HUES48 (cell line): ENCODE measurements around the gene SPARC.

Experiments
- H3K27ac ChIP-seq: one replicate; pipeline ENCODE4 v1.7.0; 2013; ENCODE audit warnings: low read depth, low read length, inconsistent platforms
- H3K27me3 ChIP-seq: 2 replicates; pipeline ENCODE4 v1.6.1; 2013; ENCODE audit warnings: mild to moderate bottlenecking, low read length; ENCODE audit not compliant: control insufficient read depth, insufficient read depth
- H3K36me3 ChIP-seq: 2 replicates; pipeline ENCODE4 v1.6.1; 2013; ENCODE audit warnings: low read length; ENCODE audit not compliant: control insufficient read depth, insufficient read depth
- H3K4me1 ChIP-seq: 2 replicates; pipeline ENCODE4 v1.6.1; 2013; ENCODE audit warnings: mild to moderate bottlenecking, low read length; ENCODE audit not compliant: control insufficient read depth, insufficient read depth
- H3K4me3 ChIP-seq: 2 replicates; pipeline ENCODE4 v1.5.1; 2013; ENCODE audit warnings: mild to moderate bottlenecking, low read depth, low read length
- H3K9ac ChIP-seq: 2 replicates; pipeline ENCODE4 v1.6.1; 2013; ENCODE audit warnings: mild to moderate bottlenecking, low read depth, low read length, moderate library complexity
- H3K9me3 ChIP-seq: 2 replicates; pipeline ENCODE4 v1.6.1; 2013; ENCODE audit warnings: low read length; ENCODE audit not compliant: control insufficient read depth, insufficient read depth

Gene SPARC

GRCh38 chr5:151677776-151678545, 8.8 kb downstream of the SPARC start:
- H3K4me3 ChIP-seq: no peak overlapping the region
- no peaks in the 10 kb centered on the region for H3K9me3 ChIP-seq
- peaks cover 27% of the 10 kb centered on the region for H3K36me3 ChIP-seq
- H3K27me3 ChIP-seq: no peaks in the 10 kb centered on the region
- H3K9ac ChIP-seq: no peak overlapping the region
- no peak overlapping the region for H3K27ac ChIP-seq
- peaks cover 43% of the 10 kb centered on the region for H3K4me1 ChIP-seq

- Histone ChIP-seq H3K36me3 (peaks cover 38% of the 10 kb centered on the region), H3K4me1 (peaks cover 44% of the 10 kb centered on the region), H3K27me3 (no peaks in the 10 kb centered on the region), H3K9ac (0 out of 2 replicates have a peak overlapping the region, but pooled peaks have one; percentile 12), H3K9me3 (no peaks in the 10 kb centered on the region), H3K4me3 (no peak overlapping the region), H3K27ac (peak overlapping the region; percentile 65)
Measured at GRCh38 chr5:151676719-151677118, 10.0 kb downstream of the SPARC start.

GRCh38 chr5:151676314-151676712, 10.4 kb downstream of the SPARC start:
- H3K27ac ChIP-seq: peak overlapping the region; percentile 65
- H3K36me3 ChIP-seq: peaks cover 41% of the 10 kb centered on the region
- no peak overlapping the region for H3K4me3 ChIP-seq
- H3K9me3 ChIP-seq: no peaks in the 10 kb centered on the region
- H3K4me1 ChIP-seq: peaks cover 44% of the 10 kb centered on the region
- H3K9ac ChIP-seq: no peak overlapping the region
- no peaks in the 10 kb centered on the region for H3K27me3 ChIP-seq

- peak overlapping the region; percentile 65 for H3K27ac ChIP-seq
Measured at GRCh38 chr5:151675611-151676313, 11.0 kb downstream of the SPARC start.

GRCh38 chr5:151674626-151675610, 11.8 kb downstream of the SPARC start:
- Histone ChIP-seq H3K27ac (peak overlapping the region; percentile 65), H3K9ac (no peak overlapping the region), H3K9me3 (no peaks in the 10 kb centered on the region), H3K27me3 (no peaks in the 10 kb centered on the region), H3K4me1 (peaks cover 44% of the 10 kb centered on the region), H3K36me3 (peaks cover 55% of the 10 kb centered on the region), H3K4me3 (no peak overlapping the region)

More at GRCh38 chr5:151675611-151676313, 11.0 kb downstream of the SPARC start:
- H3K9me3 ChIP-seq: no peaks in the 10 kb centered on the region
- peaks cover 44% of the 10 kb centered on the region for H3K4me1 ChIP-seq
- no peak overlapping the region for H3K9ac ChIP-seq
- no peaks in the 10 kb centered on the region for H3K27me3 ChIP-seq
- H3K36me3 ChIP-seq: peaks cover 46% of the 10 kb centered on the region
- H3K4me3 ChIP-seq: no peak overlapping the region

- Histone ChIP-seq H3K4me3 (no peak overlapping the region), H3K9me3 (no peaks in the 10 kb centered on the region), H3K36me3 (peaks cover 70% of the 10 kb centered on the region), H3K4me1 (peaks cover 40% of the 10 kb centered on the region), H3K27me3 (no peaks in the 10 kb centered on the region), H3K9ac (no peak overlapping the region), H3K27ac (peak overlapping the region; percentile 56)
Measured at GRCh38 chr5:151673421-151673820, 13.3 kb downstream of the SPARC start.

GRCh38 chr5:151672516-151672915, 14.2 kb downstream of the SPARC start:
- Histone ChIP-seq H3K9ac (no peak overlapping the region), H3K27me3 (no peaks in the 10 kb centered on the region), H3K4me1 (peaks cover 32% of the 10 kb centered on the region), H3K27ac (no peak overlapping the region), H3K4me3 (no peak overlapping the region), H3K9me3 (no peaks in the 10 kb centered on the region), H3K36me3 (peaks cover 75% of the 10 kb centered on the region)

- Histone ChIP-seq H3K9ac (no peak overlapping the region), H3K36me3 (peaks cover 80% of the 10 kb centered on the region), H3K4me3 (no peak overlapping the region), H3K27me3 (no peaks in the 10 kb centered on the region), H3K9me3 (no peaks in the 10 kb centered on the region), H3K27ac (no peak overlapping the region), H3K4me1 (peaks cover 26% of the 10 kb centered on the region)
Measured at GRCh38 chr5:151671950-151672349, 14.8 kb downstream of the SPARC start.

- Histone ChIP-seq H3K27me3 (no peaks in the 10 kb centered on the region), H3K9ac (no peak overlapping the region), H3K27ac (no peak overlapping the region), H3K4me1 (peaks cover 18% of the 10 kb centered on the region), H3K9me3 (no peaks in the 10 kb centered on the region), H3K4me3 (no peak overlapping the region), H3K36me3 (peaks cover 86% of the 10 kb centered on the region)
Measured at GRCh38 chr5:151670953-151671636, 15.6 kb downstream of the SPARC start.

- Histone ChIP-seq H3K9me3 (no peaks in the 10 kb centered on the region), H3K9ac (no peak overlapping the region), H3K27ac (no peak overlapping the region), H3K27me3 (no peaks in the 10 kb centered on the region), H3K4me3 (no peak overlapping the region), H3K4me1 (peaks cover 9% of the 10 kb centered on the region; the same call in 1 of the 2 replicates), H3K36me3 (peaks cover 94% of the 10 kb centered on the region)
Measured at GRCh38 chr5:151670083-151670686, 16.5 kb downstream of the SPARC start.
